ENCODE measurements around the gene ASS1. TPM values are rescaled to one million over a fixed set of nuclear protein-coding genes. Genes with fewer than 3 reads are reported as not detected.
A peak's percentile ranks its signal among the peaks of the same experiment; 100 is the strongest.

The ASS1 gene
- total RNA-seq, 1 donor from 2014 or later = 117 TPM

DNA sequence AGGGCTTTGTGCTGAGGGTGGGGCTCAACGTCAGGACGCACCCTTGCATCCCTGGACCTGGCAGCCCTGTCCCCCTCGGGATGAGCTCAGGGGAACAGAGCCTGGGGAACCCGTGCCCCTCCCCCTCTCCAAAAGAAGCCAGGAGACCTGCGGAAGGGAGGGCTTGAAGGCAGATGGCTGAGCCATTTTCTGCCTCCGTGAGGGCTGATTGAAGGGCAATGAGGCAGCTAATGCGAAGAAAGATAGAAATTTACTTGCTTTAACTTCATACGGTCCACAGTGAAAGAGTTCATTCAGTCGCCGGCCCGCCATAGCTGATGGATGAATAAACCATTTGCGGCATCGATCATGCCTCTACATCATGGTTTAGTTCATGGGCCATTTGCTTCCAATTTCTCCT lies 28.8 kb downstream of the ASS1 start:
- Mint-ChIP-seq H3K4me3 (ENCODE audit: unreplicated experiment) (no peak overlapping the region), H3K27me3 (ENCODE audit: low read depth, unreplicated experiment) (peaks cover 6% of the 10 kb centered on the region), H3K36me3 (ENCODE audit: low read depth, unreplicated experiment) (peaks cover 11% of the 10 kb centered on the region), H3K27ac (ENCODE audit: unreplicated experiment) (no peak overlapping the region), H3K9me3 (ENCODE audit: unreplicated experiment) (no peaks in the 10 kb centered on the region), H3K4me1 (ENCODE audit: low read depth, unreplicated experiment) (no peaks in the 10 kb centered on the region)
- Histone ChIP-seq H3K9ac (ENCODE audit: low read length) (no peak overlapping the region), H3K27me3 (ENCODE audit: insufficient read depth, low read length) (peaks cover 35% of the 10 kb centered on the region), H3K27ac (ENCODE audit: low read depth, low read length) (no peak overlapping the region), H3K79me2 (ENCODE audit: insufficient read depth, low read length) (no peaks in the 10 kb centered on the region), H3K9me3 (ENCODE audit: insufficient read depth, low read depth, low read length) (no peaks in the 10 kb centered on the region), H3K4me1 (ENCODE audit: insufficient read depth, low read length) (no peaks in the 10 kb centered on the region), H3K4me3 (ENCODE audit: insufficient read depth, low read depth, low read length) (no peak overlapping the region), H3K36me3 (ENCODE audit: insufficient read depth, low read length) (no peaks in the 10 kb centered on the region), H4K20me1 (ENCODE audit: insufficient read depth, low read length) (no peaks in the 10 kb centered on the region), H3K4me2 (ENCODE audit: low read length) (peak overlapping the region; percentile 26), H2AFZ (ENCODE audit: low read depth, low read length) (peak overlapping the region; percentile 18)
- TF ChIP-seq, protein P1, sequence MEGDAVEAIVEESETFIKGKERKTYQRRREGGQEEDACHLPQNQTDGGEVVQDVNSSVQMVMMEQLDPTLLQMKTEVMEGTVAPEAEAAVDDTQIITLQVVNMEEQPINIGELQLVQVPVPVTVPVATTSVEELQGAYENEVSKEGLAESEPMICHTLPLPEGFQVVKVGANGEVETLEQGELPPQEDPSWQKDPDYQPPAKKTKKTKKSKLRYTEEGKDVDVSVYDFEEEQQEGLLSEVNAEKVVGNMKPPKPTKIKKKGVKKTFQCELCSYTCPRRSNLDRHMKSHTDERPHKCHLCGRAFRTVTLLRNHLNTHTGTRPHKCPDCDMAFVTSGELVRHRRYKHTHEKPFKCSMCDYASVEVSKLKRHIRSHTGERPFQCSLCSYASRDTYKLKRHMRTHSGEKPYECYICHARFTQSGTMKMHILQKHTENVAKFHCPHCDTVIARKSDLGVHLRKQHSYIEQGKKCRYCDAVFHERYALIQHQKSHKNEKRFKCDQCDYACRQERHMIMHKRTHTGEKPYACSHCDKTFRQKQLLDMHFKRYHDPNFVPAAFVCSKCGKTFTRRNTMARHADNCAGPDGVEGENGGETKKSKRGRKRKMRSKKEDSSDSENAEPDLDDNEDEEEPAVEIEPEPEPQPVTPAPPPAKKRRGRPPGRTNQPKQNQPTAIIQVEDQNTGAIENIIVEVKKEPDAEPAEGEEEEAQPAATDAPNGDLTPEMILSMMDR (IDR thresholded peaks at IDR 0.05; ENCODE audit: insufficient read depth, low read depth, low read length) = no peak
- peak; percentile 8 for TF ChIP-seq EZH2 (IDR thresholded peaks at IDR 0.05; ENCODE audit: insufficient read depth, low read length)
- FAIRE-seq (no peak), DNase-seq (ENCODE audit: low read depth) (no peak)

DNA sequence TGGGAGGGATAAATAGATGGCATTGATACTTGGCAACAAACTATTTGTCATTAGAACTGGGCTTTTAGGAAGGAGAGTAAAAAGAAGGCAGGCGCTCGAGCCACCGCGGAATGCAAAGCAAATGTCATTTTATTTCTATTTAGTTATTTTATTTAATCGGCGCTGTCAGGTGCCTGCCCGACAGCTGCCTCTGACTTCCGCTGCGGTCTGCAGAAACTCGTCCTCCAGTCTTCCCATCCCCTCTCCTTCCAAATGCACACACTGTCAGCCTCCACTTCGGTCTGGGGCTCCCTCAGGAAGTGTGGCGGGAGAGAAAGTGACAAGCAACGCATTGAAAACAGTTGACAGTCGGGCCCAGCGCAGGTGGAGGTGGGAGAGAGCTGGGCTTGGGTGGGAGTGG lies 29.3 kb downstream of the ASS1 start:
- Histone ChIP-seq H3K9ac (ENCODE audit: low read length) (no peak overlapping the region), H3K27me3 (ENCODE audit: insufficient read depth, low read length) (peaks cover 30% of the 10 kb centered on the region), H3K9me3 (ENCODE audit: insufficient read depth, low read depth, low read length) (no peaks in the 10 kb centered on the region), H3K4me2 (ENCODE audit: low read length) (no peak overlapping the region), H3K27ac (ENCODE audit: low read depth, low read length) (no peak overlapping the region), H3K79me2 (ENCODE audit: insufficient read depth, low read length) (no peaks in the 10 kb centered on the region), H3K4me3 (ENCODE audit: insufficient read depth, low read depth, low read length) (no peak overlapping the region), H3K4me1 (ENCODE audit: insufficient read depth, low read length) (no peaks in the 10 kb centered on the region), H2AFZ (ENCODE audit: low read depth, low read length) (no peak overlapping the region), H4K20me1 (ENCODE audit: insufficient read depth, low read length) (no peaks in the 10 kb centered on the region), H3K36me3 (ENCODE audit: insufficient read depth, low read length) (no peaks in the 10 kb centered on the region)
- Mint-ChIP-seq H3K9me3 (ENCODE audit: unreplicated experiment) (no peaks in the 10 kb centered on the region), H3K27me3 (ENCODE audit: low read depth, unreplicated experiment) (peaks cover 6% of the 10 kb centered on the region), H3K4me3 (ENCODE audit: unreplicated experiment) (no peak overlapping the region), H3K4me1 (ENCODE audit: low read depth, unreplicated experiment) (no peaks in the 10 kb centered on the region), H3K27ac (ENCODE audit: unreplicated experiment) (no peak overlapping the region), H3K36me3 (ENCODE audit: low read depth, unreplicated experiment) (peaks cover 8% of the 10 kb centered on the region)
- TF ChIP-seq, protein P1 (IDR thresholded peaks at IDR 0.05; ENCODE audit: insufficient read depth, low read depth, low read length) = no peak
- peak; percentile 8 for TF ChIP-seq EZH2 (IDR thresholded peaks at IDR 0.05; ENCODE audit: insufficient read depth, low read length)
- no peak for DNase-seq (ENCODE audit: low read depth)
- no peak for FAIRE-seq

DNA sequence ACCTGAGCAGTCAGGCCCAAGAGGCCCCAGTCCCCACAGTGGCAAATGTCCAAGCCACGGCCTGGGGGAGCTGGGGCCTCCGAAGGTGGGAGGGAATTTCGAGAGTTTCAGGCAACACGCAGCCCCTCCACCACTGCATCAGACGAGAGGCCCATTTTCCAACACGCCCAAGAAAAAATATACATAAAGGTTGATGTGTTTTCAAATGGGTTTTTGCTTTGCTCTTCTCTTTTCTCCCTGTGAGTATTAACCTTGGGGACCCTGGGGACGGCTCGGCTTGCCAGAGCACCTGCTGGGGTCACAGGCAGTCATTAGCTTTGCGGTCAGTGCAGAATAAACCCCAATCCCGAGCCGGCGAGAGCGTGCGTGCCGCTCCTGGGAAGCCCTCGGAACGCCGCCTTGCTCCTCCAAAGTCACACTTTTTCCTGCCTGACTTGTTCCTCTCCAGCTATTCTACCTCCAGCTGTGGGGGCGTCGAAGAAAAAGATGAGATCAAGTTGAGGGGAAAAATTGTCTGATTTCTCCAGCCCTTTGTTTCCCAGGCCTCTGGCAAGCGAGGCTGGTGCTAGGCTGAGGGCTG lies 31.5 kb downstream of the ASS1 start:
- peaks cover 7% of the 10 kb centered on the region for H3K36me3 Mint-ChIP-seq (ENCODE audit: low read depth, unreplicated experiment)
- no peak overlapping the region for H3K4me2 ChIP-seq (ENCODE audit: low read length)
- H4K20me1 ChIP-seq (ENCODE audit: insufficient read depth, low read length) = no peaks in the 10 kb centered on the region
- no peak for TF ChIP-seq EZH2 (IDR thresholded peaks at IDR 0.05; ENCODE audit: insufficient read depth, low read length)
- TF ChIP-seq, protein P1 (IDR thresholded peaks at IDR 0.05; ENCODE audit: insufficient read depth, low read depth, low read length) = no peak
- H3K4me3 ChIP-seq (ENCODE audit: insufficient read depth, low read depth, low read length) = no peak overlapping the region
- no peaks in the 10 kb centered on the region for H3K4me1 Mint-ChIP-seq (ENCODE audit: low read depth, unreplicated experiment)
- no peaks in the 10 kb centered on the region for H3K79me2 ChIP-seq (ENCODE audit: insufficient read depth, low read length)
- peaks cover 6% of the 10 kb centered on the region for H3K27me3 Mint-ChIP-seq (ENCODE audit: low read depth, unreplicated experiment)
- DNase-seq (ENCODE audit: low read depth) (no peak), FAIRE-seq (no peak)
- no peak overlapping the region for H3K27ac ChIP-seq (ENCODE audit: low read depth, low read length)
- peaks cover 28% of the 10 kb centered on the region for H3K27me3 ChIP-seq (ENCODE audit: insufficient read depth, low read length)
- H3K4me3 Mint-ChIP-seq (ENCODE audit: unreplicated experiment) = no peak overlapping the region
- H3K9me3 ChIP-seq (ENCODE audit: insufficient read depth, low read depth, low read length) = no peaks in the 10 kb centered on the region
- H3K4me1 ChIP-seq (ENCODE audit: insufficient read depth, low read length) = no peaks in the 10 kb centered on the region
- H3K27ac Mint-ChIP-seq (ENCODE audit: unreplicated experiment) = no peak overlapping the region
- H3K9ac ChIP-seq (ENCODE audit: low read length) = no peak overlapping the region
- no peaks in the 10 kb centered on the region for H3K9me3 Mint-ChIP-seq (ENCODE audit: unreplicated experiment)
- H3K36me3 ChIP-seq (ENCODE audit: insufficient read depth, low read length) = no peaks in the 10 kb centered on the region
- no peak overlapping the region for H2AFZ ChIP-seq (ENCODE audit: low read depth, low read length)

Data from astrocyte (in vitro differentiated cells and primary cell).